HepG2 (cell line): ENCODE data around the gene TMEM247. TPM values are rescaled to one million over a fixed set of nuclear protein-coding genes. Genes with fewer than 3 reads are reported as not detected.

Source experiments
- ATF2 ChIP-seq: sonication (generic); formaldehyde crosslinking; IDR thresholded peaks from 2 replicates; pipeline ENCODE4 v1.4.0; 2020; ENCODE audit warnings: missing genetic modification reagents
- BORCS8-MEF2B ChIP-seq: sonication (generic); formaldehyde crosslinking; IDR thresholded peaks from 2 replicates; pipeline ENCODE4 v1.8.0; 2022; ENCODE audit warnings: mild to moderate bottlenecking, missing genetic modification reagents
- CBX5 ChIP-seq: sonication (generic); formaldehyde crosslinking; IDR thresholded peaks from 2 replicates; pipeline ENCODE4 v1.4.0; 2020; ENCODE audit warnings: missing genetic modification reagents, borderline replicate concordance
- ELF4 ChIP-seq: sonication (generic); formaldehyde crosslinking; IDR thresholded peaks from 2 replicates; pipeline ENCODE4 v1.5.0; 2020; ENCODE audit warnings: missing genetic modification reagents, mild to moderate bottlenecking, moderate library complexity, borderline replicate concordance
- HMGXB4 ChIP-seq, 2 experiments: sonication (generic) in 1 of 2; formaldehyde crosslinking in 1 of 2; IDR thresholded peaks; 2 replicates each; pipeline versions ENCODE4 v1.4.0 to v1.6.1; 2018 to 2020; ENCODE audit warnings: missing genetic modification reagents in 2 of 2, borderline replicate concordance in 1 of 2, low read depth in 1 of 2, mild to moderate bottlenecking in 1 of 2, missing biosample characterization in 1 of 2
- KAT8 ChIP-seq: IDR thresholded peaks from 2 replicates; pipeline ENCODE4 v1.6.1; 2016; ENCODE audit warnings: missing genetic modification reagents, missing compliant biosample characterization
- MED1 ChIP-seq: sonication (generic); formaldehyde crosslinking; IDR thresholded peaks from 2 replicates; pipeline ENCODE4 v1.4.0; 2020; ENCODE audit warnings: missing genetic modification reagents
- MXD4 ChIP-seq: IDR thresholded peaks from 2 replicates; pipeline ENCODE4 v1.6.1; 2016; ENCODE audit warnings: mild to moderate bottlenecking, missing biosample characterization, missing genetic modification reagents
- NCOA2 ChIP-seq: sonication (generic); formaldehyde crosslinking; IDR thresholded peaks from 2 replicates; pipeline ENCODE4 v1.8.0; 2022; ENCODE audit warnings: inconsistent platforms
- PAX8 ChIP-seq: sonication (generic); formaldehyde crosslinking; IDR thresholded peaks from 2 replicates; pipeline ENCODE4 v1.8.0; 2022; ENCODE audit warnings: mild to moderate bottlenecking, missing genetic modification reagents, borderline replicate concordance
- RBFOX2 ChIP-seq: fragments of 200-400 bp; formaldehyde crosslinking; IDR thresholded peaks from 2 replicates; pipeline ENCODE4 v1.6.1; 2017; ENCODE audit warnings: low read depth, mild to moderate bottlenecking, low read length
- RFXAP ChIP-seq: sonication (generic); formaldehyde crosslinking; IDR thresholded peaks from 2 replicates; pipeline ENCODE4 v1.4.0; 2020; ENCODE audit warnings: missing genetic modification reagents, borderline replicate concordance
- UBTF ChIP-seq: sonication (generic); formaldehyde crosslinking; IDR thresholded peaks from 2 replicates; pipeline ENCODE4 v1.4.0; 2020; ENCODE audit warnings: mild to moderate bottlenecking, missing genetic modification reagents
- ZBTB26 ChIP-seq: IDR thresholded peaks from 2 replicates; pipeline ENCODE4 v1.6.1; 2016; ENCODE audit warnings: missing compliant biosample characterization, missing genetic modification reagents, borderline replicate concordance
- ZFP1 ChIP-seq: IDR thresholded peaks from 2 replicates; pipeline ENCODE4 v1.6.1; 2016
- ZNF12 ChIP-seq: sonication (generic); formaldehyde crosslinking; IDR thresholded peaks from 2 replicates; pipeline ENCODE4 v1.5.0; 2020; ENCODE audit warnings: missing genetic modification reagents
- ZNF205 ChIP-seq: IDR thresholded peaks from 2 replicates; pipeline ENCODE4 v1.6.1; 2018; ENCODE audit warnings: missing biosample characterization, missing genetic modification reagents
- ZNF296 ChIP-seq: sonication (generic); formaldehyde crosslinking; conservative IDR thresholded peaks from 2 replicates; pipeline ENCODE4 v1.5.0; 2020; ENCODE audit warnings: mild to moderate bottlenecking, missing genetic modification reagents
- ZNF333 ChIP-seq: sonication (generic); formaldehyde crosslinking; IDR thresholded peaks from 2 replicates; pipeline ENCODE4 v1.4.0; 2020; ENCODE audit warnings: mild to moderate bottlenecking, missing genetic modification reagents, borderline replicate concordance
- ZNF44 ChIP-seq: sonication (generic); formaldehyde crosslinking; IDR thresholded peaks from 2 replicates; pipeline ENCODE4 v1.5.1; 2020; ENCODE audit warnings: mild to moderate bottlenecking, missing genetic modification reagents
- ZNF773 ChIP-seq: sonication (generic); formaldehyde crosslinking; IDR thresholded peaks from 2 replicates; pipeline ENCODE4 v1.4.0; 2020; ENCODE audit warnings: missing genetic modification reagents, borderline replicate concordance
- ZSCAN25 ChIP-seq: sonication (generic); formaldehyde crosslinking; IDR thresholded peaks from 2 replicates; pipeline ENCODE4 v1.8.0; 2022; ENCODE audit warnings: mild to moderate bottlenecking, missing genetic modification reagents
- polyA plus RNA-seq, 8 experiments: library from polyadenylated mRNA; depleted of rRNA in 3 of 8; stranded (reverse) in 7 of 8; unstranded in 1 of 8; fragments of >200 nt; fragmentation: Illumina TruSeq in 4 of 8; extraction: Trizol in 4 of 8; gene quantifications; 2 replicates each; pipeline versions ENCODE4 v1.2.1 to v1.2.3, GENCODE V29; 2011 to 2016; ENCODE audit warnings: low read depth in 4 of 8, missing spikeins in 1 of 8, mixed read lengths in 1 of 8; ENCODE audit not compliant: insufficient read depth in 1 of 8
- total RNA-seq, 5 experiments: library from RNA; depleted of rRNA; stranded (reverse); fragments of >200 nt; fragmentation: Illumina TruSeq; extraction: Trizol; gene quantifications; 2 replicates each; pipeline ENCODE4 v1.2.3, GENCODE V29; 2016; ENCODE audit warnings: low read depth in 1 of 5

Gene TMEM247
- total and polyA plus RNA-seq, 2 of the 13 experiments (the other 11 are each of a cell fraction or from before 2014, with no cell fraction given): not detected

- TF ChIP-seq CBX5 (0 out of 2 replicates have a peak, but pooled peaks have one; percentile 45), ZSCAN25 (CRISPR knock-in tag) (peak; percentile 17; the same call in 1 of the 2 replicates), HMGXB4 (CRISPR knock-in tag; IDR thresholded peaks at IDR 0.05; ENCODE audit: borderline replicate concordance in 1 of 2, low read depth in 1 of 2) (peak; percentile 76 to 82), MED1 (CRISPR knock-in tag) (0 out of 2 replicates have a peak, but pooled peaks have one; percentile 20), UBTF (peak; percentile 38; the same call in 1 of the 2 replicates), ZNF205 (CRISPR knock-in tag) (0 out of 2 replicates have a peak, but pooled peaks have one; percentile 17), ZNF12 (peak; percentile 35; the same call in 1 of the 2 replicates), NCOA2 (CRISPR knock-in tag) (0 out of 2 replicates have a peak, but pooled peaks have one; percentile 7), ZNF333 (CRISPR knock-in tag) (0 out of 2 replicates have a peak, but pooled peaks have one; percentile 34), MXD4 (0 out of 2 replicates have a peak, but pooled peaks have one; percentile 53), ZFP1 (CRISPR knock-in tag) (0 out of 2 replicates have a peak, but pooled peaks have one; percentile 18), RBFOX2 (no peak), BORCS8-MEF2B (CRISPR knock-in tag) (0 out of 2 replicates have a peak, but pooled peaks have one; percentile 21), ELF4 (CRISPR knock-in tag) (peak; percentile 73; the same call in 1 of the 2 replicates), ZBTB26 (CRISPR knock-in tag) (peak; percentile 63; the same call in 1 of the 2 replicates), RFXAP (peak; percentile 63; the same call in 1 of the 2 replicates), KAT8 (0 out of 2 replicates have a peak, but pooled peaks have one; percentile 27), ZNF296 (no peak), ZNF44 (no peak), ZNF773 (CRISPR knock-in tag) (no peak), PAX8 (CRISPR knock-in tag) (no peak), ATF2 (CRISPR knock-in tag) (peak; percentile 64; the same call in 1 of the 2 replicates)
Observed at GRCh38 chr2:46461011-46461674, 18.2 kb upstream of the TMEM247 start (continued).
